GM18505 (cell line): Measurements from ENCODE around the gene ABI1.

ENCODE experiments used
- ATAC-seq: cut with Tn5 transposase; IDR thresholded peaks from one replicate; pipeline ENCODE4 v1.9.1; 2021; ENCODE audit not compliant: unreplicated experiment
- POLR2A ChIP-seq: IDR thresholded peaks from 4 replicates; pipeline ENCODE4 v1.6.1; 2011; ENCODE audit warnings: borderline replicate concordance; ENCODE audit not compliant: insufficient read depth, insufficient read length; ENCODE audit errors: extremely low read depth

Gene ABI1

DNA sequence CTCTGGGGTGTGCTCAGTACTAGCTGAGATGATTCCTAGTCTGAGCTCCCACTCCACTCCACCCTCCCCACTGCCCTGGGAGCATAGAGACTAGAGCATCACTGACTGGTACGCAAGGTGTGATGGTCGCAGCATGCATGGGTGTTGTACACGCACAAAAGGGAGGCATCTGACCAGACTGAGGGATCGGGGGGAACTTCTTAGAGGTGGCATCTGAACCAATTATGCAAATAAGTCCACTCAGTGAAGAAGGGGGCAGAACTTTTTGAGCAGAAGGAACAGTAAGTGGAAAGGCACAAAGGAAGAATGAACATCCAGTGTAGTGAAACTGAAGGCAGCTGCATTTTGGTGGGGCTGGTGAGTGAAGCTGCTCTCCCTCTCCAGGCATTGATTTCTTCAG lies 137.7 kb downstream of the ABI1 start:
- no peak for ATAC-seq
- no peak for TF ChIP-seq POLR2A

DNA sequence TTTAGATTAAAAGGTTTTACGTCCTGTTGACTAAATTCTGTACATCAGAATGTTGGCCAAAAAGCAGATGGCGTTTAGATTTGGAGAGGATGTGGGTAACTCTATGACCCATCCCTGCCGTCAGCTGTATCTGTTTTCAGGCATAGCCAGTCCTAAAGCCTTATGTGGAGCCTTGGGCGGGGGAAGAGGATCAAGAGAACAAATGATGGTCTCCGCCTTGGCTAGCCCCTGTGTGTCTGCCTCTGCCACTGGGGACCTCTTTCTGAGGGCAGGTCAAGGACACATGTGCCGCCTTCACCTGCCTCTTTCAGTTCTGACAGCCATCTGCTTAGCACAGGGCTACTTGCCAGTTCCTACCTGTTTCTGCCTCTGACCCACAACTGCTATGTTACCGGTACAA lies 139.2 kb downstream of the ABI1 start:
- no peak for TF ChIP-seq POLR2A
- no peak for ATAC-seq

DNA sequence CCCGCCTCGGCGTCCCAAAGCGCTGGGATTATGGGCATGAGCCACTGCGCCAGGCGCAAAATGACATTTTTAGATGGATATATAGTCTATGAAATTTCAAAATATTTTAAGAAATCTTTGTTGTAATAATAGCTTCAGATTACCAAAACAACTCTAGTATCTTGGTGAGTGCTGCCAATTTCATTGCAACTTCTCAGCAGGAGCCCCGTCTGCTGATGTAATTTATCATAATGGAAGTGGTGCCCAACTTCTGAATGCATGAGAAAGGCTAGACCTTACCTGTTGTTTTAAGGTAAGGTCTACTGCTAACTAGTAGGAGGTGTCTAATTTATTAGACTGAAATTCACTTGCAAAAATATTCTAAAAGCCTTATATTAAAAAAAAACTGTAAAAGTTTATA lies 143.3 kb downstream of the ABI1 start:
- TF ChIP-seq POLR2A: no peak
- no peak for ATAC-seq

DNA sequence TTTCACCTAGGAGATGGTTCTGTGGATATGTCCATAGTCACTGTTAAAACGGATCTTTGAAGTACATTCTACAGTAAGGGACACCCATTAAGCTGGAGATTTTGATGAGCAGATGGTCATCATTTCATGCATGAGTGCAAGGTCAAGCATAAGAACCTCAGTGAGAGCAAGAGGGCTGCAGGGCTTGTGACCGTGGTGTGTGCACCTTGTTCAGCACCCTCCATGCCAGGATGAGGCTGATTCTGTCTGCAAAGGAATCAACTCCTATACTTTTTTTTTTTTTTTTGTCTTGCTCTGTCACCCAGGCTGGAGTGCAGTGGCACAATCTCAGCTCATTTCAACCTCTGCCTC lies 145.6 kb downstream of the ABI1 start:
- ATAC-seq: no peak
- TF ChIP-seq POLR2A: no peak

DNA sequence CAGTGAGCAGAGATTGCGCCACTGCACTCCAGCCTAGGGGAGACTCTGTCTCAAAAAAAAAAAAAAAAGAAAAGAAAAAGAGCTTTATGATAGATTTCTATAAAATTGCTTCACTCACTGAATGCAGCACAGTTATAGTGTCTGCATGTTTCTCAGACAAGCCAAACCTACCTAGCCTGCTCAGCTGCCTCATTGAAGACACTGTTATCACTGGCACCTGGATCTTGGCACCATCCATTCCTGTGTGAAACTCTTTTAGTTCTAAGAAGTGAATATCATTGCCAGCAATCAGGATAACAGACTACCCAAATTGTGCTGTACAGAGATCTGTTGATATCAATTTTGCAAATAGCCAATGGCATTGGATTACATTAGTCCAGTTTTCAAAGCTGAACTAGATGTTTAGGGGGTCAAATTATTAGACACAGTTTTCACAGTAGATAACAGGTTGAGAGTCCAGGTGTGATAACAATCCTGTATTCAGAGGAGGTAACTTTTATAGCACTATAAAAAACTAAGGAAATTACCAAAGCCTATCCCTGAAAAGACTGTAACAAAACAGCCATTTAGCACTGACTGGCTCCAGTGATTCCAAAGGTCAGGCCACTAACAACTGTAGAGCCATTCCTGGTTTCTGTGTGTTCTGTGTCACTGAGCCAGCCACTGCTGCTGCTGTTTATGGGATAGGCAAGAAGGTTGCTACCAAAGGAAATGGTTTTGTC lies 146.2 kb downstream of the ABI1 start:
- no peak for ATAC-seq
- TF ChIP-seq POLR2A: no peak

DNA sequence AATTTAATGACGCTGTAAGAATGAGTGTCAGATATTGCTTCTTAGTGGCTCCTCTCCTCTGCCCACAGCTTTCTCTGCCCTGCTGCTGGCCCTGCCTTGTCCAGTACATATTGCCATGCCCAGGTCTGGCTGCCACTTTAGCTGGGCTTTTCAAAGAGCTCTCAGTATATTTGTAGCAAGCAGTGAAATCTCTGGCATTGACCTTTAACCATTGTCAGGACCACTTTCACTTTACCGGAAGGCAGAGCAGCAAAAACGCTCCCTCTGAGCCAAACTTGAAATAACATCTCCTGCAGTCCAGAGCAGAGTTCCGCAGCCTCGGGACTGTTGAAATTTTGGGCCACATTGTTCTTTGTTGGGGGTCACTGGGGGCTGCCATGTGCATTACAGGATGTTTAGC lies 149.4 kb downstream of the ABI1 start:
- ATAC-seq: no peak
- no peak for TF ChIP-seq POLR2A

DNA sequence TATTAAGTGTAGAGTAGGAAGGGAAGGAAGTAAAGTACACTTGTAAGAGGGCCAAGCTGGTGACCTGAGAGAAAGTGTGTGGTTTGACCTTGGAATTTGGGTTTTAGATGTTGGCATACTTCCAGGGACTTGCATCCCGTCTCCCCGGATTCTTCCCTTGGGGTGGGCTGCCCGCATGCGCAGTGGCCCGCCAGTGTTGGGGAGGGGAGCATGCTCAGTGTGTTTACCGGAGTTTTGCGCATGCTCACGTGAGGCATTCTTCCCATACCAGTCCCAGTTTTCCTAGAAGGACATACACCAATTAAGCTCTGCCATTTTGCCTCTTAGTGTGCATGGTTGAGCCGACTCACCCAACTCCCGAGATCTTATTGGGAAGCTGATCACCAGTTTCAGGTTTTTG lies 153.8 kb downstream of the ABI1 start:
- no peak for ATAC-seq
- TF ChIP-seq POLR2A: no peak

DNA sequence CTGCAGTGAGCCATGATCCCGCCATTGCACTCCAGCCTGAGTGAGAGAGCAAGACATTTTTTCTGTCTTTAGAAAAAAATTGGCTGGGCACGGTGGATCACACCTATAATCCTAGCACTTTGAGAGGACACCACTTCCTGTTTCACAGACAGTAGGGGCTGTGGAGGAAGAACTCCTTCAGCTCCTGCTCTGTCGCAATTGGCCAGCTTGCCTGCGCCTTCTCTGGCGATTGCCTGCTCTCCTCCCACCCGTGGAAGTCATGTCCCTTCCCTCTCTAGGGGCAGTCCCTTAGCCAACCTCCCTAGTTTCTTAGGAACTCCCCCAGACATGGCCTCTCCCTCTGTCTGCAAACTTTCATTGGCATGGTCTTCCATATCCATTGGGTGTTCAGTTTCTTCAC lies 154.6 kb downstream of the ABI1 start:
- no peak for TF ChIP-seq POLR2A
- ATAC-seq: no peak

DNA sequence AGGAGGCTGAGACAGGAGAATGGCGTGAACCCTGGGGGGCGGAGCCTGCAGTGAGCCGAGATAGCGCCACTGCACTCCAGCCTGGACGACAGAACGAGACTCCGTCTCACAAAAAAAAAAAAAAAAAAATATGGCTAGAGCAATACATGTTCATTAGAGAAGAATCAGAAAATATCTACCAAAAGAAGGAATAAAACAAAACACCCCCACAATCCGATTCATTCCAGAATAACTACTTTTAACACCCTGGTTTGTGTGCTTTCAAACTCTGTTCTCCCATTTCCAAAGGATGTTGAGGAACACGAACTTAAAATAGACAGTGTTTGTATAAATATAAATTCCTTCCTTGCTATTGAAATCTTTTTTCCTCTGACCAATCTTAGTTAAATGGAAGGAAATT lies 156.8 kb downstream of the ABI1 start:
- TF ChIP-seq POLR2A: no peak
- no peak for ATAC-seq

DNA sequence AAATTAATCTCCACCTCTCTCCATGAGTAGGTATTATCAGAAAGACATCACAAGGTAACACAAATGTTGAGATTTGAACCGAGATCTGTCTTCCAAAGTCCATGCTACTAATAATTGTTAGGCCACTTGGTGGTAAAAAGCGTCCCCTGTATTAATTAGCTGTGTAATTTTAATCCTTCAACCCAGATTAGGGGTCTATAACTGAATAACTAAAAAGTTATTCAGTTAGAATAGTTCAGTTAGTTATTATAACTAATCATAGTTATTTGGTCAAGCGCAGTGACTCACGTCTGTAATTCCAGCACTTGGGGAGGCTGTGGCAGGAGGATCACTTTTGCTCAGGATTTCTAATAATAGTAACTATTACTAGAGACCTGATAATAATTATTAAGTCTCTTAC lies 157.7 kb downstream of the ABI1 start:
- ATAC-seq: no peak
- no peak for TF ChIP-seq POLR2A

DNA sequence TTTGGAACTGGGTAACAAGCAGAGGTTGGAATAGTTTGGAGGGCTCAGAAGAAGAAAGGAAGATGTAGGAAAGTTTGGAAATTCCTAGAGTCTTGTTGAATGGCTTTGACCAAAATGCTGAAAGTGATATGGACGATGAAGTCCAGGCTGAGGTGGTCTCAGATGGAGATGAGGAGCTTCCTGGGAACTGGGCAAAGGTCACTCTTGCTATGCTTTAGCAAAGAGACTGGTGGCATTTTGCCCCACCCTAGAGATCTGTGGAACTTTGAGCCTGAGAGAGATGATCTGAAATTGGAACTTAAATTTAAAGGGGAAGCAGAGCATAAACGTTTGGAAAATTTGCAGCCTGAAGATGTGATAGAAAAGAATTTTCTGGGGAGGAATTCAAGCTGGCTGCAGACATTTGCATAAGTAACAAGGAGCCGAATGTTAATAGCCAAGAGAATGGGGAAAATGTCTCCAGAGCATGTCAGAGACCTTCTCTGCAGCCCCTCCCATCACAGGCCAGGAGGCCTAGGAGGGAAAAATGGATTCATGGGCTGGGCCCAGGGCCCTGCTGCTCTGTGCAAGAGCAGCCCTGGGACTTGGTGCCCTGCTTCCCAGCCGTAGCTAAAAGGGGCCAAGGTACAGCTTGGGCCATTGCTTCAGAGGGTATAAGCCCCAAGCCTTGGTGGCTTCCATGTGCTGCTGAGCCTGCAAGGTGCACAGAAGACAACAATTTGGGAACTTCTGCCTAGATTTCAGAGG lies 159.7 kb downstream of the ABI1 start:
- no peak for ATAC-seq
- no peak for TF ChIP-seq POLR2A

DNA sequence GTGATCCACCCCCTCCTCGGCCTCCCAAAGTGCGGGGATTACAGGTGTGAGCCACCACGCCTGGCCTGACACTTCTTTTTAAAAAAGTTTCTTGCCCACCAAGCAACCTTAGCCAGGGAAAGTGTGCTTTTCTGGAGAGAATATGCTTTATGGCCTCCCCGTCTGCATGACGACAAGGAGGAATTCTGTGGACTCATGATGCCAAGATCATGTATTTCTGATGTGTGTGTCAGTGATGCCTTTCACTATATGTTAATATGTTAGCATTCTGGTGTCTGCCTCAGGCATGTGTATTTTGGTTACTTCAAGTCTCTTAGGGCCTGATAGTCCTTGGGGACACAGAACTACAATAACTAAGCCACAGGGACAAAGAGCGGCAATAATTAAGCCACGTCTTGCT lies 161.1 kb downstream of the ABI1 start:
- no peak for ATAC-seq
- TF ChIP-seq POLR2A: no peak

DNA sequence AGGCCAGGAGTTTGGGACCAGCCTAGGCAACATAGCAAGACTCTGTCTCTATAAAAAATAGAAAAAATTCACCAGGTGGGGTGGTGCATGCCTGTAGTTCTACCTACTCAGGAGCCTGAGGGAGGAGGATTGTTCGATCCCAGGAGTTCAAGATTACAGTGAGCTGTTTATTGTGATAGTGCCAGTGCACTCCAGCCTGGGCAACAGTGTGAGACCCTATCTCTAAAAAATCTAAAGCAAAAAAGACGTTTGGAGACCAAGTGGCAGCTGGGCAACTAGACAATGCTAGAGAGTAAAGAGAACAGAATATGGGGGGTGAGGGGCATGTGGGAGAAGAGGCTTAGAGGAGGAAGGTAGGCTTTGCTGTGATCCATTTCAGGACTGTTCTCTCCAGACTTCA lies 161.8 kb downstream of the ABI1 start:
- no peak for ATAC-seq
- no peak for TF ChIP-seq POLR2A

DNA sequence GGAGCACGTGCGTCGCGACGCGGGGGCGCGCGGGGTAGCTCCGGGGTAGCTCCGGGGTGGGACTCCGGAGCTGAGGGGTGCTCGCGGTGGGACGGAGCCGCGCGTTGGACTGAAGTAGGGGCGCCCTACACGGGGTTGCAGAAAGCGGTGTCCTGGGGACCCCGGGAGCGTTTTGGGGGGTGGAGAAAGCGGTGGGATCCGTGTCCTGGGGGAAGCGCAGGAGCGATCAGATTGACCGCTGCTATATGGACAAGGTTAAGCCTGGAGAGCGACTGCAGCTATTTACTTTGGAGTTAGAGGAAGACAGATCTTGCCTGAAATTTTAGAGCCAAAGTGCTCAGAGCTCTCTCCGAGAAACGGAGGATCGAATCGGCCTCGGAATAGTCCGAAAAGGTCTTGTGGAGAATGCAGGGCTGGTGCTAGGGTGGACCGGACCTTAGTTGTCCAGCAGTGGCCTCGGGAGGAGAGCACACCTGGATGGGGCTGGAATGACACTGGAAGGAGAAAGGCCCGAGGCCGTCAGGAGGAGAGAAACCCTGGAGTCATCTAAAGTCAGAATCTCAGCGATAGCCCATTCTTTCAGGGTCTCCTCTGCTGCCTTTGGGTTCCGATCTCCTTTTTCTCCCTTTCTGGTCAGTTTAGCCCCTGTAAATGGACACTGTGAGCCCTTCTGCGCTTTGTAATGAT lies 162.7 kb downstream of the ABI1 start:
- no peak for ATAC-seq
- no peak for TF ChIP-seq POLR2A
